CD8-positive, alpha-beta memory T cell (primary cell): ENCODE data around the gene ARHGEF5. TPM values are rescaled to one million over a fixed set of nuclear protein-coding genes. Genes with fewer than 3 reads are reported as not detected.
"Not testable (repeated sequence)": the region's sequence is repeated elsewhere in the genome, so short reads cannot be mapped to it uniquely, and the experiment has no call there.

Source experiments
- CTCF ChIA-PET: fragments of 350-600 bp; sonication (Branson Sonifier 250); formaldehyde crosslinking; loops from one replicate; lab custom pipeline; 2021; ENCODE audit warnings: antibody characterized with exemption; lab: Charles Lee
- POLR2A ChIA-PET: fragments of 350-600 bp; sonication (Branson Sonifier 250); formaldehyde crosslinking; loops from one replicate; lab custom pipeline; 2021; ENCODE audit warnings: antibody characterized with exemption; lab: Charles Lee
- DNase-seq, 5 donors: peaks; one replicate each; pipeline versions ENCODE4 v3.0.0 to v3.0.0-alpha.2; 2020 to 2022; ENCODE audit warnings: mixed read lengths in 1 of 5
- H3K27ac ChIP-seq: one replicate; pipeline ENCODE4 v1.7.0; 2013; ENCODE audit warnings: low read depth, mild to moderate bottlenecking, low read length, moderate library complexity
- H3K27me3 ChIP-seq: 2 replicates; pipeline ENCODE4 v1.7.0; 2013; ENCODE audit warnings: low read length, mild to moderate bottlenecking; ENCODE audit not compliant: insufficient read depth, poor library complexity, severe bottlenecking
- H3K36me3 ChIP-seq: 2 replicates; pipeline ENCODE4 v1.7.0; 2013; ENCODE audit warnings: mild to moderate bottlenecking, low read length, moderate library complexity; ENCODE audit not compliant: insufficient read depth
- H3K4me1 ChIP-seq: 2 replicates; pipeline ENCODE4 v1.7.0; 2013; ENCODE audit warnings: mild to moderate bottlenecking, low read length, moderate library complexity; ENCODE audit not compliant: insufficient read depth
- H3K4me3 ChIP-seq: 2 replicates; pipeline ENCODE4 v1.7.0; 2013; ENCODE audit warnings: mild to moderate bottlenecking, low read length
- H3K9me3 ChIP-seq: 2 replicates; pipeline ENCODE4 v1.7.0; 2013; ENCODE audit warnings: mild to moderate bottlenecking, low read length
- H3K27ac Mint-ChIP-seq, 8 donors: one replicate each; pipeline ENCODE4 v1.8.0; 2020 to 2021; ENCODE audit warnings: mixed read lengths in 8 of 8, mild to moderate bottlenecking in 6 of 8, inconsistent platforms in 3 of 8, moderate library complexity in 3 of 8
- H3K27me3 Mint-ChIP-seq, 2 donors: one replicate each; pipeline ENCODE4 v1.8.0; 2020 to 2021; ENCODE audit warnings: mixed read lengths in 2 of 2, mild to moderate bottlenecking in 1 of 2, moderate library complexity in 1 of 2
- H3K36me3 Mint-ChIP-seq, 3 donors: one replicate each; pipeline ENCODE4 v1.8.0; 2020 to 2021; ENCODE audit warnings: mixed read lengths in 3 of 3, inconsistent platforms in 1 of 3, mild to moderate bottlenecking in 1 of 3
- H3K4me1 Mint-ChIP-seq, 3 donors: one replicate each; pipeline ENCODE4 v1.8.0; 2020 to 2021; ENCODE audit warnings: mixed read lengths in 3 of 3, inconsistent platforms in 1 of 3, mild to moderate bottlenecking in 1 of 3
- H3K4me3 Mint-ChIP-seq, 7 donors: one replicate each; pipeline ENCODE4 v1.8.0; 2020 to 2021; ENCODE audit warnings: mixed read lengths in 7 of 7, mild to moderate bottlenecking in 6 of 7, moderate library complexity in 4 of 7, inconsistent platforms in 2 of 7
- H3K9me3 Mint-ChIP-seq, 5 donors: one replicate each; pipeline ENCODE4 v1.8.0; 2020 to 2022; ENCODE audit warnings: mixed read lengths in 5 of 5, mild to moderate bottlenecking in 3 of 5, moderate library complexity in 2 of 5, inconsistent platforms in 1 of 5
- polyA plus RNA-seq: library from polyadenylated mRNA; unstranded; fragments of 300-500 nt; fragmentation: Illumina TruSeq; gene quantifications from one replicate; pipeline ENCODE4 v1.2.3, GENCODE V29; 2021
- total RNA-seq, 2 experiments: library from RNA; stranded (reverse); gene quantifications; one replicate each; pipeline ENCODE4 v1.2.3, GENCODE V29; 2021

Gene ARHGEF5
- total and polyA plus RNA-seq, 3 experiments from 2014 or later: 3.0 to 11.4 (median 10.3) TPM

GRCh38 chr7:144325868-144326267 is 29.3 kb upstream of the ARHGEF5 start:
- H3K9me3 Mint-ChIP-seq, H3K27ac ChIP-seq, H3K9me3 ChIP-seq, H3K27me3 Mint-ChIP-seq, CTCF ChIA-PET, H3K4me1 Mint-ChIP-seq, H3K4me1 ChIP-seq, H3K27ac Mint-ChIP-seq, DNase-seq, H3K4me3 ChIP-seq, H3K36me3 Mint-ChIP-seq, H3K4me3 Mint-ChIP-seq, H3K27me3 ChIP-seq, H3K36me3 ChIP-seq, POLR2A ChIA-PET: not testable (repeated sequence)

GRCh38 chr7:144330044-144330443 is 25.2 kb upstream of the ARHGEF5 start:
- H3K4me1 Mint-ChIP-seq, H3K27me3 Mint-ChIP-seq, H3K4me3 ChIP-seq, H3K27me3 ChIP-seq, H3K27ac ChIP-seq, POLR2A ChIA-PET, H3K36me3 Mint-ChIP-seq, CTCF ChIA-PET, H3K36me3 ChIP-seq, H3K27ac Mint-ChIP-seq, H3K9me3 Mint-ChIP-seq, H3K9me3 ChIP-seq, H3K4me3 Mint-ChIP-seq, H3K4me1 ChIP-seq, DNase-seq: not testable (repeated sequence)

GRCh38 chr7:144331221-144331995 is 23.8 kb upstream of the ARHGEF5 start:
- H3K27me3 Mint-ChIP-seq, H3K9me3 Mint-ChIP-seq, H3K9me3 ChIP-seq, H3K27ac ChIP-seq, H3K27me3 ChIP-seq, H3K4me1 ChIP-seq, H3K36me3 Mint-ChIP-seq, H3K4me1 Mint-ChIP-seq, POLR2A ChIA-PET, H3K36me3 ChIP-seq, H3K27ac Mint-ChIP-seq, H3K4me3 Mint-ChIP-seq, H3K4me3 ChIP-seq: not testable (repeated sequence)
- CTCF ChIA-PET: interaction anchor here (0.7 kb wide), 1 partner anchor 61 kb away, joined by 3 read pairs; no protein-coding TSS in a partner anchor
- DNase-seq: peak in 1 of 5 donors; percentile 17

GRCh38 chr7:144331996-144332288 is 23.3 kb upstream of the ARHGEF5 start:
- peak overlapping the region in 1 of 7 donors; percentile 48 for H3K4me3 Mint-ChIP-seq
- H3K36me3 ChIP-seq, H3K4me3 ChIP-seq, H3K4me1 Mint-ChIP-seq, H3K27ac Mint-ChIP-seq, H3K27ac ChIP-seq, DNase-seq, H3K27me3 ChIP-seq, H3K4me1 ChIP-seq, POLR2A ChIA-PET, H3K36me3 Mint-ChIP-seq, H3K9me3 Mint-ChIP-seq, H3K27me3 Mint-ChIP-seq, H3K9me3 ChIP-seq: not testable (repeated sequence)
- CTCF ChIA-PET: interaction anchor here (0.7 kb wide), 1 partner anchor 61 kb away, joined by 3 read pairs; no protein-coding TSS in a partner anchor

- H3K4me1 ChIP-seq, POLR2A ChIA-PET, H3K36me3 Mint-ChIP-seq, H3K4me3 ChIP-seq, H3K9me3 ChIP-seq, DNase-seq, H3K36me3 ChIP-seq, H3K27me3 ChIP-seq, H3K4me3 Mint-ChIP-seq, H3K27ac ChIP-seq, H3K27me3 Mint-ChIP-seq, H3K27ac Mint-ChIP-seq, CTCF ChIA-PET, H3K9me3 Mint-ChIP-seq: not testable (repeated sequence)
- H3K4me1 Mint-ChIP-seq: peaks cover 6 to 17% (median 11%) of the 10 kb centered on the region in 3 donors
Observed at GRCh38 chr7:144348625-144349024, 6.6 kb upstream of the ARHGEF5 start.

- POLR2A ChIA-PET, H3K36me3 Mint-ChIP-seq, H3K4me1 ChIP-seq, H3K4me3 Mint-ChIP-seq, H3K9me3 Mint-ChIP-seq, CTCF ChIA-PET, H3K27me3 ChIP-seq, DNase-seq, H3K27me3 Mint-ChIP-seq, H3K4me3 ChIP-seq, H3K36me3 ChIP-seq, H3K27ac ChIP-seq, H3K9me3 ChIP-seq: not testable (repeated sequence)
- H3K4me1 Mint-ChIP-seq: peaks cover 13 to 27% (median 15%) of the 10 kb centered on the region in 3 donors
- H3K27ac Mint-ChIP-seq: peak overlapping the region in 1 of 8 donors; percentile 54
Observed at GRCh38 chr7:144351667-144352066, 3.5 kb upstream of the ARHGEF5 start.

GRCh38 chr7:144356185-144356584 is 983 bp downstream of the ARHGEF5 start:
- H3K36me3 Mint-ChIP-seq, H3K27ac Mint-ChIP-seq, H3K4me1 ChIP-seq, H3K9me3 ChIP-seq, CTCF ChIA-PET, H3K27ac ChIP-seq, H3K4me3 ChIP-seq, H3K27me3 ChIP-seq, H3K36me3 ChIP-seq, H3K9me3 Mint-ChIP-seq, H3K27me3 Mint-ChIP-seq, POLR2A ChIA-PET, DNase-seq, H3K4me3 Mint-ChIP-seq: not testable (repeated sequence)
- H3K4me1 Mint-ChIP-seq: peaks cover 15 to 27% (median 16%) of the 10 kb centered on the region in 3 donors

GRCh38 chr7:144356860-144357259 is 1.7 kb downstream of the ARHGEF5 start:
- CTCF ChIA-PET, H3K4me3 Mint-ChIP-seq, H3K36me3 ChIP-seq, H3K27ac ChIP-seq, DNase-seq, H3K36me3 Mint-ChIP-seq, H3K9me3 Mint-ChIP-seq, H3K4me1 ChIP-seq, POLR2A ChIA-PET, H3K27me3 ChIP-seq, H3K27ac Mint-ChIP-seq, H3K27me3 Mint-ChIP-seq, H3K4me3 ChIP-seq, H3K9me3 ChIP-seq: not testable (repeated sequence)
- H3K4me1 Mint-ChIP-seq: peaks cover 13 to 24% (median 16%) of the 10 kb centered on the region in 3 donors

GRCh38 chr7:144362061-144362460 is 6.9 kb downstream of the ARHGEF5 start:
- H3K4me1 ChIP-seq, H3K4me3 Mint-ChIP-seq, H3K36me3 Mint-ChIP-seq, H3K36me3 ChIP-seq, POLR2A ChIA-PET, H3K4me3 ChIP-seq, DNase-seq, H3K9me3 ChIP-seq, H3K27me3 Mint-ChIP-seq, H3K4me1 Mint-ChIP-seq, H3K9me3 Mint-ChIP-seq, H3K27ac Mint-ChIP-seq, H3K27ac ChIP-seq, CTCF ChIA-PET, H3K27me3 ChIP-seq: not testable (repeated sequence)
